NCI-H82 treated with DMSO at 0.1 percent for 48 hours (cell line): ENCODE measurements around the gene RAPGEF4.
A peak's percentile ranks its signal among the peaks of the same experiment; 100 is the strongest.

Experiments
- DNase-seq: peaks from one replicate; lab custom pipeline; 2025; ENCODE audit not compliant: unreplicated experiment; lab: John Stamatoyannopoulos, UW

RAPGEF4 gene

GRCh38 chr2:172962082-172962481 lies 226.4 kb downstream of the RAPGEF4 start:
- no peak for DNase-seq

GRCh38 chr2:172962824-172963223 lies 227.2 kb downstream of the RAPGEF4 start:
- no peak for DNase-seq

GRCh38 chr2:172964511-172965139 lies 229.0 kb downstream of the RAPGEF4 start:
- no peak for DNase-seq

- no peak for DNase-seq
Observed at GRCh38 chr2:172965433-172966212, 230.0 kb downstream of the RAPGEF4 start.

GRCh38 chr2:172967036-172967982 lies 231.7 kb downstream of the RAPGEF4 start:
- DNase-seq = no peak

GRCh38 chr2:172968061-172968469 lies 232.4 kb downstream of the RAPGEF4 start:
- no peak for DNase-seq

GRCh38 chr2:172969166-172969565 lies 233.5 kb downstream of the RAPGEF4 start:
- no peak for DNase-seq

GRCh38 chr2:172969609-172970008 lies 234.0 kb downstream of the RAPGEF4 start:
- no peak for DNase-seq

- no peak for DNase-seq
Observed at GRCh38 chr2:172970660-172971059, 235.0 kb downstream of the RAPGEF4 start.

GRCh38 chr2:172972005-172972619 lies 236.5 kb downstream of the RAPGEF4 start:
- DNase-seq = peak; percentile 88

GRCh38 chr2:172974762-172975161 lies 239.1 kb downstream of the RAPGEF4 start:
- DNase-seq = no peak

- no peak for DNase-seq
Observed at GRCh38 chr2:172976116-172976515, 240.5 kb downstream of the RAPGEF4 start.

GRCh38 chr2:172976816-172977215 lies 241.2 kb downstream of the RAPGEF4 start:
- no peak for DNase-seq

- peak; percentile 41 for DNase-seq
Observed at GRCh38 chr2:172977270-172978062, 241.8 kb downstream of the RAPGEF4 start.

GRCh38 chr2:172978063-172978383 lies 242.4 kb downstream of the RAPGEF4 start:
- DNase-seq = no peak

- DNase-seq = no peak
Observed at GRCh38 chr2:172985139-172985892, 249.7 kb downstream of the RAPGEF4 start.

- no peak for DNase-seq
Observed at GRCh38 chr2:172986040-172986439, 250.4 kb downstream of the RAPGEF4 start.

GRCh38 chr2:172988728-172989127 lies 253.1 kb downstream of the RAPGEF4 start:
- DNase-seq = no peak

- DNase-seq = no peak
Observed at GRCh38 chr2:172991031-172991430, 255.4 kb downstream of the RAPGEF4 start.

- DNase-seq = no peak
Observed at GRCh38 chr2:172993139-172993538, 257.5 kb downstream of the RAPGEF4 start.
